HCT116 (cell line): Measurements from ENCODE around the gene ETV7. TPM values are rescaled to one million over a fixed set of nuclear protein-coding genes. Genes with fewer than 3 reads are reported as not detected.

Experiments
- ATAC-seq: fragments of 200-7000 bp; cut with Tn5 transposase; 2 replicates; pipeline ENCODE4 v1.9.1; 2020; ENCODE audit warnings: mild to moderate bottlenecking, moderate library complexity
- BruUV-seq: library from RNA; stranded (reverse); fragments of 400-500 nt; replicated peaks from 2 replicates; lab custom pipeline; 2021; lab: Mats Ljungman, UMichigan
- CTCF ChIA-PET: fragments of 300-600 bp; sonication (Branson Sonifier 250); formaldehyde crosslinking; loops from one replicate; lab custom pipeline; 2021; ENCODE audit warnings: antibody characterized with exemption; lab: Charles Lee
- POLR2A ChIA-PET: fragments of 300-600, 350-600 bp; sonication (Branson Sonifier 250); formaldehyde crosslinking; loops from one replicate; lab custom pipeline; 2021; ENCODE audit warnings: antibody characterized with exemption; lab: Charles Lee
- RAD21 ChIA-PET, 2 experiments: fragments of 300-600 bp; sonication (Branson Sonifier 250); formaldehyde crosslinking; loops; one replicate each; lab custom pipeline; 2023; ENCODE audit warnings: low total read pairs in 2 of 2; ENCODE audit not compliant: uncharacterized antibody in 2 of 2, unreplicated experiment in 2 of 2, low non-redundant PET in 1 of 2; lab: Charles Lee
- DNase-seq: peaks from one replicate; pipeline ENCODE4 v3.0.0-alpha.2; 2010; ENCODE audit warnings: low read depth, low spot score
- H2AFZ ChIP-seq: fragments of 200-600 bp; shearing (Covaris generic), sonication (generic); 2 replicates; pipeline ENCODE4 v1.6.1; 2017; ENCODE audit warnings: low read depth, mixed run types, mixed read lengths, antibody characterized with exemption, low read length; ENCODE audit not compliant: poor library complexity, severe bottlenecking
- H3K27ac ChIP-seq: 2 replicates; pipeline ENCODE4 v1.5.1; 2012; ENCODE audit warnings: low read depth, low read length
- H3K27me3 ChIP-seq: fragments of 200-600 bp; sonication (generic); 2 replicates; pipeline ENCODE4 v1.6.1; 2016; ENCODE audit warnings: mixed run types, low read length, mixed read lengths; ENCODE audit not compliant: insufficient read depth
- H3K36me3 ChIP-seq, 2 experiments: fragments of 200-500 bp in 1 of 2; fragments of 200-600 bp in 1 of 2; sonication (Bioruptor generic) in 1 of 2; sonication (generic) in 1 of 2; 2 replicates each; pipeline versions ENCODE4 v1.5.1 to v1.6.1; 2014 to 2016; ENCODE audit warnings: low read length in 2 of 2, inconsistent platforms in 1 of 2, mixed read lengths in 1 of 2, mixed run types in 1 of 2; ENCODE audit not compliant: insufficient read depth in 2 of 2, control insufficient read depth in 1 of 2
- H3K4me1 ChIP-seq, 2 experiments: fragments of 200-600 bp in 1 of 2; sonication (generic) in 1 of 2; 2 replicates each; pipeline versions ENCODE4 v1.5.1 to v1.6.1; 2012 to 2017; ENCODE audit warnings: low read length in 2 of 2, inconsistent platforms in 1 of 2, mild to moderate bottlenecking in 1 of 2, mixed read lengths in 1 of 2, mixed run types in 1 of 2, moderate library complexity in 1 of 2; ENCODE audit not compliant: insufficient read depth in 2 of 2, control insufficient read depth in 1 of 2
- H3K4me2 ChIP-seq: fragments of 200-600 bp; sonication (generic); 2 replicates; pipeline ENCODE4 v1.6.1; 2017; ENCODE audit warnings: mixed run types, low read length, mixed read lengths
- H3K4me3 ChIP-seq, 2 experiments: fragments of 200-600 bp in 1 of 2; sonication (generic) in 1 of 2; replicated peaks in 1 of 2; 2 replicates each; pipeline ENCODE4 v1.5.1; 2011 to 2016; ENCODE audit warnings: low read length in 2 of 2, control low read depth in 1 of 2, low read depth in 1 of 2, mild to moderate bottlenecking in 1 of 2, mixed read lengths in 1 of 2, mixed run types in 1 of 2
- H3K79me2 ChIP-seq: fragments of 200-600 bp; sonication (generic); 2 replicates; pipeline ENCODE4 v1.6.1; 2017; ENCODE audit warnings: mild to moderate bottlenecking, mixed run types, low read length, moderate library complexity, mixed read lengths; ENCODE audit not compliant: insufficient read depth
- H3K9ac ChIP-seq: fragments of 200-600 bp; sonication (generic); 2 replicates; pipeline ENCODE4 v1.6.1; 2016; ENCODE audit warnings: low read length, mixed read lengths
- H3K9me2 ChIP-seq: fragments of 200-600 bp; sonication (generic), shearing (Covaris generic); 2 replicates; pipeline ENCODE4 v1.6.1; 2017; ENCODE audit warnings: mixed run types, mild to moderate bottlenecking, moderate library complexity; ENCODE audit not compliant: insufficient read depth
- H3K9me3 ChIP-seq, 2 experiments: fragments of 200-500 bp in 1 of 2; fragments of 200-600 bp in 1 of 2; sonication (Bioruptor generic) in 1 of 2; sonication (generic) in 1 of 2; 2 replicates each; pipeline ENCODE4 v1.6.1; 2014 to 2017; ENCODE audit warnings: low read length in 2 of 2, mixed read lengths in 2 of 2, inconsistent platforms in 1 of 2, low read depth in 1 of 2, mild to moderate bottlenecking in 1 of 2, mixed run types in 1 of 2, moderate library complexity in 1 of 2; ENCODE audit not compliant: control insufficient read depth in 1 of 2, insufficient read depth in 1 of 2
- H4K20me1 ChIP-seq: fragments of 200-600 bp; sonication (generic), shearing (Covaris generic); 2 replicates; pipeline ENCODE4 v1.6.1; 2017; ENCODE audit warnings: mixed run types, mild to moderate bottlenecking, moderate library complexity; ENCODE audit not compliant: insufficient read depth
- ATF3 ChIP-seq: IDR thresholded peaks from 2 replicates; pipeline ENCODE4 v1.6.1; 2012
- CBX3 ChIP-seq: IDR thresholded peaks from 2 replicates; pipeline ENCODE4 v1.6.1; 2012; ENCODE audit warnings: low read depth
- CEBPB ChIP-seq: IDR thresholded peaks from 2 replicates; pipeline ENCODE4 v1.6.1; 2012; ENCODE audit warnings: low read depth
- CTCF ChIP-seq, 3 experiments: fragments of 200-600 bp in 1 of 3; sonication (generic) in 1 of 3; IDR thresholded peaks in 2 of 3; conservative IDR thresholded peaks in 1 of 3; 2 replicates each; pipeline ENCODE4 v1.5.1; 2012 to 2017; ENCODE audit warnings: low read depth in 2 of 3, low read length in 2 of 3, antibody characterized with exemption in 1 of 3, borderline replicate concordance in 1 of 3, control low read depth in 1 of 3, mild to moderate bottlenecking in 1 of 3, mixed read lengths in 1 of 3, mixed run types in 1 of 3, moderate library complexity in 1 of 3; ENCODE audit not compliant: insufficient read depth in 1 of 3
- EGR1 ChIP-seq: IDR thresholded peaks from 2 replicates; pipeline ENCODE4 v1.6.1; 2012; ENCODE audit warnings: low read depth
- ELF1 ChIP-seq: IDR thresholded peaks from 2 replicates; pipeline ENCODE4 v1.6.1; 2012; ENCODE audit warnings: low read depth, borderline replicate concordance
- EZH2 ChIP-seq: fragments of 200-600 bp; sonication (generic); IDR thresholded peaks from 2 replicates; pipeline ENCODE4 v1.6.1; 2017; ENCODE audit warnings: antibody characterized with exemption, mixed run types
- EZH2phosphoT487 ChIP-seq: fragments of 200-600 bp; IDR thresholded peaks from 2 replicates; pipeline ENCODE4 v1.6.1; 2018; ENCODE audit warnings: antibody characterized with exemption, borderline replicate concordance
- JUND ChIP-seq: IDR thresholded peaks from 2 replicates; pipeline ENCODE4 v1.6.1; 2012
- MAX ChIP-seq: IDR thresholded peaks from 2 replicates; pipeline ENCODE4 v1.6.1; 2012
- POLR2A ChIP-seq: IDR thresholded peaks from 2 replicates; pipeline ENCODE4 v1.7.0; 2011; ENCODE audit warnings: borderline replicate concordance; ENCODE audit not compliant: insufficient read depth, insufficient read length; ENCODE audit errors: extremely low read depth
- POLR2AphosphoS5 ChIP-seq: IDR thresholded peaks from 2 replicates; pipeline ENCODE4 v1.6.1; 2011; ENCODE audit warnings: mild to moderate bottlenecking, low read depth, low read length, moderate library complexity
- RAD21 ChIP-seq: IDR thresholded peaks from 2 replicates; pipeline ENCODE4 v1.6.1; 2012; ENCODE audit warnings: low read depth, mild to moderate bottlenecking
- REST ChIP-seq: IDR thresholded peaks from 2 replicates; pipeline ENCODE4 v1.6.1; 2012; ENCODE audit warnings: low read depth
- SP1 ChIP-seq: IDR thresholded peaks from 2 replicates; pipeline ENCODE4 v1.6.1; 2012; ENCODE audit warnings: low read depth
- YY1 ChIP-seq: IDR thresholded peaks from 2 replicates; pipeline ENCODE4 v1.6.1; 2011; ENCODE audit warnings: low read length, low read depth, moderate library complexity, mild to moderate bottlenecking; ENCODE audit not compliant: insufficient replicate concordance; ENCODE audit errors: extremely low read depth
- ZBTB33 ChIP-seq: IDR thresholded peaks from 2 replicates; pipeline ENCODE4 v1.6.1; 2011; ENCODE audit warnings: mild to moderate bottlenecking, low read length, moderate library complexity; ENCODE audit not compliant: insufficient replicate concordance; ENCODE audit errors: extremely low read depth
- ZFX ChIP-seq: fragments of 450-650 bp; IDR thresholded peaks from 2 replicates; pipeline ENCODE4 v1.6.1; 2017
- ZNF274 ChIP-seq: fragments of 200-500 bp; sonication (Bioruptor generic); IDR thresholded peaks from 2 replicates; pipeline ENCODE4 v1.6.1; 2014; ENCODE audit warnings: mild to moderate bottlenecking, low read depth, low read length, inconsistent platforms
- intact Hi-C: fragments of 100-400 bp; cut with micrococcal nuclease; formaldehyde crosslinking; loops from 2 replicates; pipeline ENCODE4 v1.10.0; 2022
- total RNA-seq: library from RNA; stranded (reverse); gene quantifications from one replicate; pipeline ENCODE4 v1.2.1, GENCODE V29; 2021; ENCODE audit not compliant: unreplicated experiment

ETV7 gene
- total RNA-seq, 1 experiment from 2014 or later: 1.0 TPM

- no peaks in the 10 kb centered on the region for H3K27me3 ChIP-seq
- peak; percentile 48 for DNase-seq
- H3K79me2 ChIP-seq: no peaks in the 10 kb centered on the region
- POLR2A ChIA-PET: interaction anchor here (1.4 kb wide), 1 partner anchor 17 kb away, joined by 4 read pairs; no protein-coding TSS in a partner anchor
- H3K9me3 ChIP-seq: no peaks in the 10 kb centered on the region
- peak overlapping the region; percentile 33 to 49 for H3K4me3 ChIP-seq
- no peaks in the 10 kb centered on the region for H4K20me1 ChIP-seq
- peak overlapping the region; percentile 83 for H3K4me2 ChIP-seq
- H3K9ac ChIP-seq: peak overlapping the region; percentile 41
- intact Hi-C loops: no loop called here
- CTCF ChIA-PET: interaction anchor here (0.7 to 2.0 kb wide), 20 partner anchors 8 to 425 kb away, joined by 3 to 20 read pairs (median 4); no protein-coding TSS in a partner anchor
- peak overlapping the region; percentile 99 for H2AFZ ChIP-seq
- peak; percentile 92 for ATAC-seq
- H3K9me2 ChIP-seq: no peaks in the 10 kb centered on the region
- H3K4me1 ChIP-seq: peaks cover 5 to 13% of the 10 kb centered on the region in 2 experiments
- H3K27ac ChIP-seq: no peak overlapping the region
- RAD21 ChIA-PET: no interaction called here
- H3K36me3 ChIP-seq: no peaks in the 10 kb centered on the region
- BruUV-seq: no TSS peak
- TF ChIP-seq POLR2AphosphoS5 (no peak), EZH2 (no peak), JUND (no peak), ZNF274 (no peak), EZH2phosphoT487 (no peak), REST (no peak), RAD21 (peak; percentile 62), CEBPB (no peak), ZFX (no peak), CTCF (IDR thresholded peaks at IDR 0.05 in 2 of 3, conservative IDR thresholded peaks at IDR 0.05 in 1 of 3; ENCODE audit: borderline replicate concordance in 1 of 3, insufficient read depth in 1 of 3, low read depth in 2 of 3, low read length in 2 of 3) (peak; percentile 67 to 99 (median 96)), SP1 (no peak), YY1 (peak; percentile 88), EGR1 (no peak), ELF1 (no peak), MAX (peak; percentile 80), ATF3 (no peak), CBX3 (peak; percentile 76; the same call in 1 of the 2 replicates), POLR2A (no peak), ZBTB33 (no peak)
Observed at GRCh38 chr6:36340618-36341454, 46.6 kb downstream of the ETV7 start.
